Stomach smooth muscle (tissue), 2 donors: ENCODE results near the gene RBPMS2.
A peak's percentile ranks its signal among the peaks of the same experiment; 100 is the strongest.

ENCODE experiments used
- H3K27ac ChIP-seq: one replicate; pipeline ENCODE4 v1.7.0; 2013; ENCODE audit warnings: mild to moderate bottlenecking, low read length, inconsistent platforms
- H3K27me3 ChIP-seq, 2 donors: one replicate each; pipeline ENCODE4 v1.7.0; 2013; ENCODE audit warnings: low read length in 2 of 2; ENCODE audit not compliant: insufficient read depth in 2 of 2, control insufficient read depth in 1 of 2
- H3K36me3 ChIP-seq, 2 donors: one replicate each; pipeline ENCODE4 v1.7.0; 2013; ENCODE audit warnings: low read length in 2 of 2; ENCODE audit not compliant: control insufficient read depth in 2 of 2, insufficient read depth in 2 of 2
- H3K4me1 ChIP-seq: one replicate; pipeline ENCODE4 v1.7.0; 2013; ENCODE audit warnings: low read length; ENCODE audit not compliant: control insufficient read depth, insufficient read depth
- H3K4me3 ChIP-seq, 2 donors: one replicate each; pipeline ENCODE4 v1.7.0; 2013; ENCODE audit warnings: low read length in 2 of 2
- H3K9ac ChIP-seq, 2 donors: one replicate each; pipeline ENCODE4 v1.7.0; 2013; ENCODE audit warnings: low read length in 2 of 2, mild to moderate bottlenecking in 1 of 2
- H3K9me3 ChIP-seq, 2 donors: one replicate each; pipeline ENCODE4 v1.7.0; 2013; ENCODE audit warnings: low read length in 2 of 2; ENCODE audit not compliant: control insufficient read depth in 2 of 2
- donor health status: healthy.
- donor health status: Pancreatic carcinoma.

The RBPMS2 gene

GRCh38 chr15:64772964-64773363 lies 2.4 kb downstream of the RBPMS2 start:
- no peak overlapping the region for H3K9ac ChIP-seq
- no peaks in the 10 kb centered on the region for H3K27me3 ChIP-seq
- H3K4me1 ChIP-seq = peaks cover 64% of the 10 kb centered on the region
- H3K27ac ChIP-seq = peak overlapping the region; percentile 97
- no peaks in the 10 kb centered on the region for H3K9me3 ChIP-seq
- peak overlapping the region; percentile 78 to 79 for H3K4me3 ChIP-seq
- H3K36me3 ChIP-seq = no peaks in the 10 kb centered on the region

DNA sequence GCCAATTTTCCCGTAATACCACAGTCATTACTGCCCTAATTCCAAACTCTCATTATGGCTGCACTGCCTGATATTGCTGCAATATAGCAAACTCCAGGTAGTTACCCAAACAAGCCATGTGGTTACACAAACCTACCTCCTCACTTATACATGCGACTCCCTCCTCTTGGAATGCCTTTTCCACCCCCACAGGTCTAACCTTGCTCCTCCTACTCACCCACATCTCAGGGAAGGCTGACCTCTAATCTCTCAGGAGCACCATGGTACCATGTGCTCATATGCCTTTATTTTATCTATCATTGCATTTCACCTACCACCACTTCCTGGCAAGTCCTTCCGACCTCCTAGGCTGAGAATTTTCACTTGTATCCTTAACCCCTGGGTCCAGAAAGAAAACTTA lies 2.9 kb downstream of the RBPMS2 start:
- H3K4me1 ChIP-seq = peaks cover 69% of the 10 kb centered on the region
- H3K36me3 ChIP-seq = no peaks in the 10 kb centered on the region
- H3K9ac ChIP-seq = no peak overlapping the region
- no peaks in the 10 kb centered on the region for H3K27me3 ChIP-seq
- H3K27ac ChIP-seq = peak overlapping the region; percentile 97
- peak overlapping the region in 1 of 2 donors; percentile 79 for H3K4me3 ChIP-seq
- no peaks in the 10 kb centered on the region for H3K9me3 ChIP-seq

DNA sequence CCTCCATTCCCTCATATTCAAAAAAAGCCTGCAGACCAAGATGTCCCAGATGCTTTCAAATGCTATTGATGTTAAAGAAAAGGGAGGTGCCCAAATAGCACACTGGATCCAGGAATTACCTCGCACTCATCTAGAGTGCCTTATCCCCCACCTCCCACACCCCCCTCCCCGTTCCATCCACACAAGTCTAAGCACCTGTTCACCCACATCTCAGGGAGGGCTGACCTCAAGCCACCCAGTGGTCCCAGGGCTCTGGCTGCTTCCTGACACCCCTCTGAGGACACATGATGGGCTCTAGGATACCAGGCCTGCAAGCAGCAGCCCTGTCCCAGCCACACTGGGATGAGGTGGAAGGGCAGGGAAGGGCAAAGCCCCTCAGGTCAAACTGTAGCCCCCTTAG lies 4.8 kb downstream of the RBPMS2 start:
- Histone ChIP-seq H3K9ac (no peak overlapping the region), H3K4me3 (no peak overlapping the region), H3K36me3 (no peaks in the 10 kb centered on the region), H3K27ac (peak overlapping the region; percentile 41), H3K9me3 (no peaks in the 10 kb centered on the region), H3K27me3 (no peaks in the 10 kb centered on the region), H3K4me1 (peaks cover 64% of the 10 kb centered on the region)

GRCh38 chr15:64767203-64767602 lies 8.2 kb downstream of the RBPMS2 start:
- Histone ChIP-seq H3K27me3 (no peaks in the 10 kb centered on the region), H3K4me1 (peaks cover 66% of the 10 kb centered on the region), H3K36me3 (no peaks in the 10 kb centered on the region), H3K9me3 (no peaks in the 10 kb centered on the region), H3K27ac (peak overlapping the region; percentile 24), H3K9ac (no peak overlapping the region), H3K4me3 (no peak overlapping the region)

DNA sequence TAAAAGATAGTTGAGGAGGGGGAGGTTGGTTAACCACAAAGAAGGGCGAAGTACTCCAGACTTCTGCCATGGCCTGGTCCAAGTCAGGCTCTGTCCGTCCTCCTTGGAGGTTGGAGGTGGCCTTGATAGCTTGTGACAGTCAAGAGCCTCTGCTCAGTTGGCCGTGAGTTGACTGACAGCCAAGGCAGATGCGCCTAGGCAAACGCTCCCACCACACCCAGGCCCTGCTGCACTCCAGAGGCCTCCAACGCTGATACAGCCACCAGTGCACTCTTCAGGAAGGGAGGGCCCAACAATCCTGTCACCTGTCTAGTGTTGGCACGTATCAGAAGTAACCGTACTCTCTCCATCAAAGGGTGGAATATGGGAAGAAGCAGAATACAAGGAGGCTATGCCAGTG lies 9.3 kb downstream of the RBPMS2 start:
- H3K4me3 ChIP-seq = no peak overlapping the region
- peaks cover 67% of the 10 kb centered on the region for H3K4me1 ChIP-seq
- no peaks in the 10 kb centered on the region for H3K9me3 ChIP-seq
- no peaks in the 10 kb centered on the region for H3K36me3 ChIP-seq
- peak overlapping the region; percentile 31 for H3K27ac ChIP-seq
- no peaks in the 10 kb centered on the region for H3K27me3 ChIP-seq
- peak overlapping the region in 1 of 2 donors; percentile 36 for H3K9ac ChIP-seq

GRCh38 chr15:64763874-64764273 lies 11.5 kb downstream of the RBPMS2 start:
- Histone ChIP-seq H3K9me3 (no peaks in the 10 kb centered on the region), H3K27ac (peak overlapping the region; percentile 93), H3K4me3 (no peak overlapping the region), H3K9ac (peak overlapping the region in 1 of 2 donors; percentile 13), H3K4me1 (peaks cover 68% of the 10 kb centered on the region), H3K36me3 (no peaks in the 10 kb centered on the region), H3K27me3 (no peaks in the 10 kb centered on the region)

DNA sequence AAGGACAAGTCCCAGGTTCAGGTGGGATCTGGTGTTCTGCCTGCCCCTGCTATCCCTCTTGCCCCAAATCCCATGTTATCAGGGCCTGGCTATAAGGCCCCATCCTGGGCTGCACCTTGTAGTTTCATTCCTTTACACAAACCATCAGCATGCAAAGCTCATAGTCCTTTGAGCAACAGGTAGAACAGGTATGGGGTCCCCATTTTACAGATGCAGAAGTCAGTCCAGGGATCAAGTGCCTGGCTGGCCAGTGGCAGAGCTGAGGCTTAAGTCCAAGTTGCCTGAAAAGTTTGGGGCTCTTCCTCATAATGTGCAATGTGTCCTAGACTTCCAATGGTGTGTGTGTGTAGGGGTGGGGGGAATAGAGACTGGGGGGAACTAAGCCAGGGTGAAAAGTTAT lies 11.9 kb downstream of the RBPMS2 start:
- peak overlapping the region; percentile 49 to 64 for H3K9ac ChIP-seq
- H3K4me1 ChIP-seq = peaks cover 69% of the 10 kb centered on the region
- H3K36me3 ChIP-seq = no peaks in the 10 kb centered on the region
- H3K27me3 ChIP-seq = no peaks in the 10 kb centered on the region
- H3K4me3 ChIP-seq = peak overlapping the region in 1 of 2 donors; percentile 7
- no peaks in the 10 kb centered on the region for H3K9me3 ChIP-seq
- peak overlapping the region; percentile 93 for H3K27ac ChIP-seq

DNA sequence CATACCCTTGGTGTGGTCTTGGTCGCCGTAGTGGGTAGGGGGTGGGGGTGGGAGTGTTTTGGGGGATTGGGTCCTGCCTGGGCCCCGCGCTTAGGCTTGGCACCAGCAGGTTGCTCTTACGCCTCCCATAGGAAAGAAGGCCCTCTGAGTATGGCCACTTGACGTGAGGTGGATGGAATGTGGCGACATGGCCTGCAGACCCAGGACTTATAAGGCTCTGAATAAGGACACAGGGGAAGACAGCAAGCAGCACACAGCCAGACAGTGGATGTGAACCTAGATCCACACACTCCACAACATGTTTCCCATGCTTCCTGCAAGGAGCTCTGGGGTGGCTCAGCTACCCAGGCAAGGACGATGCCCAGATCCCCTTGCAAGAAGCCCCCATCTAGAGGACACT lies 12.4 kb downstream of the RBPMS2 start:
- Histone ChIP-seq H3K9me3 (no peaks in the 10 kb centered on the region), H3K9ac (peak overlapping the region; percentile 49 to 64), H3K4me3 (peak overlapping the region in 1 of 2 donors; percentile 7), H3K4me1 (peaks cover 70% of the 10 kb centered on the region), H3K36me3 (no peaks in the 10 kb centered on the region), H3K27me3 (no peaks in the 10 kb centered on the region), H3K27ac (peak overlapping the region; percentile 93)

- peaks cover 67% of the 10 kb centered on the region for H3K4me1 ChIP-seq
- H3K27ac ChIP-seq = peak overlapping the region; percentile 93
Measured at GRCh38 chr15:64762546-64762945, 12.8 kb downstream of the RBPMS2 start.

DNA sequence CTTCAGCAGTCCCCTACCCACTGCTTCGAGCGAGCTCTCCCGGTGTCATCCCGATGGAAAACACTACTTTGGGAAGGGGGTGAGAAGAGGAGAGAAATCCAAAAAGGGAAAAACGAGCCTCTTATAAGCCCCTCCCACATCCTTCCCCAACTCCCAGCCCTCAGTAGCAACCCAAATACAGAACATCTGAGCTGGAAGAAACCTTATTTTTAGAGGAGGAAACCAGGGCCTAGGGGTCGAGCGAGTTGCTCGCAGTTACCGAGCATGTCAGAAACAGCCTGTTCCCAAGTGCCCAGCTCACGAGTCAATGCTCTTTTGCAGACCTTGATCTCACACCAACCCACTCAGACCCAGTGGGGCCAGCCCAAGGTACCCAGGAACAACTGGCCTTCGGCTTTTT lies 14.2 kb downstream of the RBPMS2 start:
- H3K4me1 ChIP-seq = peaks cover 64% of the 10 kb centered on the region
- H3K9me3 ChIP-seq = no peaks in the 10 kb centered on the region
- no peaks in the 10 kb centered on the region for H3K27me3 ChIP-seq
- no peaks in the 10 kb centered on the region for H3K36me3 ChIP-seq
- H3K27ac ChIP-seq = peak overlapping the region; percentile 93
- peak overlapping the region in 1 of 2 donors; percentile 47 for H3K4me3 ChIP-seq
- peak overlapping the region in 1 of 2 donors; percentile 44 for H3K9ac ChIP-seq

More at GRCh38 chr15:64762546-64762945, 12.8 kb downstream of the RBPMS2 start:
- H3K9ac ChIP-seq = peak overlapping the region; percentile 41 to 71
- no peaks in the 10 kb centered on the region for H3K36me3 ChIP-seq
- no peaks in the 10 kb centered on the region for H3K27me3 ChIP-seq
- no peaks in the 10 kb centered on the region for H3K9me3 ChIP-seq
- H3K4me3 ChIP-seq = no peak overlapping the region

DNA sequence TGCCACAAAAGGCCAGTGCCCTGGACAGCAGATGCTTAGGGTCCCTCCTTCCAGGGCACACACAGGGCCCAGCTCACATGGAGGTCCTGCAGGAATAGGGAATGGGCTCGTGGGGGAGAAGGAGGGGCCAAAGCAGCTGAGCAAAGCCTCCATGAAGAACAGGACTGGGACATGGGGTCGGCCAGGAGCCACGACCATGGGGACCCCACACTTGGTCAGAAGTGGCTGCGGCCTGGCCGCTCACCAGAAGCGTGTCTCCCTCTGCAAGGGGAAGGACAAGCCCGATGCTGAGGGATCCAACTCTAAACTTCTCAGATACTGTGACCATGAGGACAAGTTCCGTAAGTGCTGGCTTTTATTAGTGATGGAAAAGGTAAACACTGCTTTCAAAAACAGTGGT lies 15.3 kb downstream of the RBPMS2 start:
- Histone ChIP-seq H3K36me3 (no peaks in the 10 kb centered on the region), H3K27me3 (no peaks in the 10 kb centered on the region), H3K4me3 (peak overlapping the region in 1 of 2 donors; percentile 47), H3K4me1 (peaks cover 72% of the 10 kb centered on the region), H3K9me3 (no peaks in the 10 kb centered on the region), H3K9ac (no peak overlapping the region), H3K27ac (peak overlapping the region; percentile 93)
